Ascending aorta (tissue), 2 donors: ENCODE measurements around the gene OGFOD1. TPM values are rescaled to one million over a fixed set of nuclear protein-coding genes. Genes with fewer than 3 reads are reported as not detected.
A peak's percentile ranks its signal among the peaks of the same experiment; 100 is the strongest.

Source experiments
- DNase-seq, 2 donors: peaks; one replicate each; pipeline ENCODE4 v3.0.0-alpha.2; 2019; ENCODE audit warnings: low spot score in 2 of 2
- H3K27ac ChIP-seq, 2 donors: fragments of 200-600 bp; sonication (generic); one replicate each; pipeline ENCODE4 v1.5.1; 2016 to 2017; ENCODE audit warnings: mild to moderate bottlenecking in 1 of 2
- H3K27me3 ChIP-seq: fragments of 200-600 bp; sonication (generic); one replicate; pipeline ENCODE4 v1.5.1; 2017
- H3K36me3 ChIP-seq, 2 donors: fragments of 200-600 bp; sonication (generic); one replicate each; pipeline ENCODE4 v1.5.1; 2016
- H3K4me1 ChIP-seq, 2 donors: fragments of 200-600 bp; sonication (generic); one replicate each; pipeline ENCODE4 v1.5.1; 2016 to 2017; ENCODE audit warnings: mild to moderate bottlenecking in 1 of 2
- H3K4me3 ChIP-seq, 2 donors: fragments of 200-600 bp; sonication (generic); one replicate each; pipeline ENCODE4 v1.5.1; 2016 to 2017; ENCODE audit warnings: mild to moderate bottlenecking in 1 of 2
- H3K9me3 ChIP-seq, 2 donors: fragments of 200-600 bp; sonication (generic); one replicate each; pipeline ENCODE4 v1.5.1; 2016
- intact Hi-C: fragments of 100-400 bp; cut with DNase I; formaldehyde crosslinking; loops from one replicate; pipeline ENCODE4 v1.15.1; 2023
- total RNA-seq: library from RNA; depleted of rRNA; stranded (reverse); fragments of >200 nt; gene quantifications from one replicate; pipeline ENCODE4 v1.1.0, GENCODE V29; 2016
- TF ChIP-seq, protein P1 (sequence below), 3 experiments: fragments of 200-600 bp in 2 of 3; fragments of 450-650 bp in 1 of 3; sonication (generic) in 2 of 3; IDR thresholded peaks; one replicate each; pipeline ENCODE4 v1.5.1; 2016 to 2019; ENCODE audit warnings: antibody characterized with exemption in 3 of 3, mild to moderate bottlenecking in 1 of 3, moderate library complexity in 1 of 3

OGFOD1 gene
- total RNA-seq = 21.9 TPM

DNA sequence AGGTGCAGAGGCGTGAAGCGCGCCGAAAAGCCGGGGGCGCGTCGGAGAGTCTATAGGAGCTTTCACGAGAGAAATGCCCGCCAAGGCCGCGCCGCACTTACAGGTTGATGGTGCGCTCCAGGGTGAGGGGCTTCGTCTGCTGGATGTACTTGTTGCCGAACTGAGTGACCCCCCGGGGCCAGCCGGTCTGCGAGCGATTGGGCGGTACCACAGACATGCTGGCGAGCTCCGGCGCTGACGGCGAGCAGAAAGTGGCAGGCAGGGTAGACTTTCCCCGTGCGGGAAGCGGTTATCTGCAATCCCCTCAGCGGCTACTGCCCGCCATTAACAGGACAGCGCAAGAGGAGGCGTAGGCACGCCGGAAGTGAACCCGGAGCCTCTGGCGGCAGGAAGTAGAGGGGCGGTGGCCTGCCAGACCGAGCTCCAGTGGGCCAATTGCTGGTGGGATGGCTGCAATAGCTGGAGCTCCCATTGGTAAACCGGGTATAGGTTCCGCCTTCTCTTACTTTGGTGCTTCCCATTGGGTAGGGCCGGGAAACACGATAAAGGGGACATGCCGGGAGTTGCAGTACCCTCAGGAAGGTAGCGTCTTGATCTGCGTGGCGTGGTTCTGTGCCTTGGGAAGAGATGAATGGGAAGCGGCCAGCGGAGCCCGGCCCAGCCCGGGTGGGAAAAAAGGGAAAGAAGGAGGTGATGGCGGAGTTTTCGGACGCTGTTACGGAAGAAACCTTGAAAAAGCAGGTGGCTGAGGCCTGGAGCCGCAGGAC lies at the start of gene OGFOD1, which contains the start of gene NUDT21:
Gene OGFOD1, plus strand, starts transcription at position 569 of the 767 bp plus-strand sequence. Its CDS starts 59 bp downstream, at position 628.
Gene NUDT21, minus strand, starts transcription at position 347 of the 767 bp plus-strand sequence. Its CDS starts 130 bp downstream, at position 217.
- Histone ChIP-seq H3K27ac (peak within 1 kb of the TSS; percentile 84 to 92), H3K4me1 (peaks cover 23 to 26% of the 10 kb centered on the region in 2 donors), H3K4me3 (peak within 1 kb of the TSS; percentile 86 to 90), H3K36me3 (peaks cover 25 to 39% of the 10 kb centered on the region in 2 donors), H3K9me3 (no peaks in the 10 kb centered on the region), H3K27me3 (no peaks in the 10 kb centered on the region)
- intact Hi-C loops = loop anchor here (2.0 to 5.0 kb wide), 2 partner anchors 26 to 156 kb away; partner anchors contain the start of genes AMFR and MT2A
- TF ChIP-seq, protein P1, sequence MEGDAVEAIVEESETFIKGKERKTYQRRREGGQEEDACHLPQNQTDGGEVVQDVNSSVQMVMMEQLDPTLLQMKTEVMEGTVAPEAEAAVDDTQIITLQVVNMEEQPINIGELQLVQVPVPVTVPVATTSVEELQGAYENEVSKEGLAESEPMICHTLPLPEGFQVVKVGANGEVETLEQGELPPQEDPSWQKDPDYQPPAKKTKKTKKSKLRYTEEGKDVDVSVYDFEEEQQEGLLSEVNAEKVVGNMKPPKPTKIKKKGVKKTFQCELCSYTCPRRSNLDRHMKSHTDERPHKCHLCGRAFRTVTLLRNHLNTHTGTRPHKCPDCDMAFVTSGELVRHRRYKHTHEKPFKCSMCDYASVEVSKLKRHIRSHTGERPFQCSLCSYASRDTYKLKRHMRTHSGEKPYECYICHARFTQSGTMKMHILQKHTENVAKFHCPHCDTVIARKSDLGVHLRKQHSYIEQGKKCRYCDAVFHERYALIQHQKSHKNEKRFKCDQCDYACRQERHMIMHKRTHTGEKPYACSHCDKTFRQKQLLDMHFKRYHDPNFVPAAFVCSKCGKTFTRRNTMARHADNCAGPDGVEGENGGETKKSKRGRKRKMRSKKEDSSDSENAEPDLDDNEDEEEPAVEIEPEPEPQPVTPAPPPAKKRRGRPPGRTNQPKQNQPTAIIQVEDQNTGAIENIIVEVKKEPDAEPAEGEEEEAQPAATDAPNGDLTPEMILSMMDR (IDR thresholded peaks at IDR 0.05) = no peak
- DNase-seq = peak; percentile 88 to 97

DNA sequence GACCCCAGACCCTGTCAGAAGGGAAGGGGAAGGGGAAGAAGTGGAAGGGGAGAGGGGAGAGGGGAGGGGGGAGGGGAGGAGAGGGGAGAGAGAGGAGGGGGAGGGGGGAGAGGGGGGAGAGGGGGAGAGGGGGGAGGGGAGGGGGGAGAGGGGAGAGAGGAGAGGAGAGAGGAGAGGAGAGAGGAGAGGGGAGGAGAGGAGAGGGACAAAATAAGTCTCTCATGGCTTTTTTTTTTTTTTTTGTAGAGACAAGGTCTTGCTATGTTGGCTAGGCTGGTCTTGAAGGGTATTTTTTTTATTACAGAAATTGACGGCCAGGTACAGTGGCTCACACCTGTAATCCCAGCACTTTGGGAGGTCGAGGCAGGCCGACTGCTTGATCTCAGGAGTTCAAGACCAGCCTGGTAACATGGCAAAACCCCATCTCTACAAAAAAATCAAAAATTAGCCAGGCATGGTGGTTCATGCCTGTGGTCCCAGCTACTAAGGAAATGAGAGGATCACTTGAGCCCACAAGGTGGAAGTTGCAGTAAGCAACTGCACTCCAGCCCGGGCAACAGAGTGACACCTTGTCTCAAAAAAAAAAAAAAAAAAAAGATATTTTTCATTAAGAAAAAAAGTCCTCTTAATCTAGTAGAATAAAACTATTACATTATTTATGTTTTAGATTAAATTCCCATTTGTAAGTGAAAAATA lies 45.2 kb upstream of the OGFOD1 start:
- H3K9me3 ChIP-seq = no peaks in the 10 kb centered on the region
- no peaks in the 10 kb centered on the region for H3K27me3 ChIP-seq
- H3K4me3 ChIP-seq = no peak overlapping the region
- TF ChIP-seq, protein P1 (IDR thresholded peaks at IDR 0.05) = no peak
- peaks cover 51 to 71% of the 10 kb centered on the region in 2 donors for H3K36me3 ChIP-seq
- intact Hi-C loops = no loop called here
- no peaks in the 10 kb centered on the region for H3K4me1 ChIP-seq
- DNase-seq = no peak
- no peak overlapping the region for H3K27ac ChIP-seq

DNA sequence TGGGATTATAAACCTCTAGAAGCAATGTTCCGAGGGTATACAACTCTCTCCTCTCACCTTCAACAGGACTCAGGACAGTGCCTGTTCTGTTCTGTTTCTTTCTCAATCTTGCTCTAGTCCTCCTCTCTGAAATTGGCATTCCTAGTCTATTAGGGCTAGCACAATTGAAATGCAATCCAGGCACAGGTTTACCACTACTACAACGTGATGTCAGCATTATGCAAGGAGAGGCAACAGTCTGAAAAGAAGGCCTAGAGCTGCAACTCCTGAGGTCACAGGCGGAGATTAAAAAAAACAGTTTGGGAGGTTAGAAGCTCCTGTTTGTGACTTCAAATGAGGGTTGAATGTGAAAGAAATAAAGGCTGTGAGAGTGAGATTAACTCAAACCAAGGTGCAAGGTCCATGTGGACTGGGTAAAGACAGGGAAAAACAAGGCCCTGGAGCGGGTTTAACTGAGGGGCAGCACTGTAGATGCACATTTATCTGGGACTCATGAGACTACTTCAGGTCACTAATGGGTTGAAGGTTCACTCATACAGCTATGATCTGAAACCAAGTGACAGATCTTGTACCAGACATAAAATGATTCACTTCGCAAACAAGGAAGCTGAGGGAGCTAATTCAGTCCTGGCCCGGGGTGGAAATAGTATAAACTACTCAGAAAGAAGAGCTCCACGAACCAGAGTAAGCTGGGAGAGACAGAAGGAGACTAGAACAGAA lies 42.8 kb upstream of the OGFOD1 start:
- TF ChIP-seq, protein P1 (IDR thresholded peaks at IDR 0.05) = no peak
- H3K27ac ChIP-seq = no peak overlapping the region
- DNase-seq = no peak
- no peaks in the 10 kb centered on the region for H3K27me3 ChIP-seq
- peaks cover 32 to 62% of the 10 kb centered on the region in 2 donors for H3K36me3 ChIP-seq
- H3K9me3 ChIP-seq = no peaks in the 10 kb centered on the region
- no peak overlapping the region for H3K4me3 ChIP-seq
- no peaks in the 10 kb centered on the region for H3K4me1 ChIP-seq
- intact Hi-C loops = no loop called here

DNA sequence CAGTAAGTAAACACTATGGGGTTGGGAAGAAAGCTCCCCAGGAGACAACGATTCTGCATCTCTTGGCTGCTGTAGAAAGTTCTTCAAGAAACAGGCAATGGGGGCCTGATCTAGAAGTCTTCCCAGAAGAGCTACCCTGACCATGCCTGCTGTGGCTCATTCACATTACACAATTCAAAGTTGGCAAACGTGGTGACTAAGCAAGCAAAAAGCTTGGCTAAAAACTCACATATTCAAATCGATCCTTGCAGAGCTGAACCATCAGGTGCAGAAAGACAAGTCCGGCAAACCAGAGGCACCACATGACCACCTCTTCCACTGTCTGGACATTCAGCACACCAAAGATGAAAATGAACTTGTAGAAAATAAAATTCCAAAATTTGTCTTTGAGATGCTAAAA lies 42.2 kb upstream of the OGFOD1 start:
- intact Hi-C loops = no loop called here
- no peak overlapping the region for H3K4me3 ChIP-seq
- H3K4me1 ChIP-seq = no peaks in the 10 kb centered on the region
- no peaks in the 10 kb centered on the region for H3K27me3 ChIP-seq
- TF ChIP-seq, protein P1 (IDR thresholded peaks at IDR 0.05) = no peak
- peaks cover 30 to 57% of the 10 kb centered on the region in 2 donors for H3K36me3 ChIP-seq
- no peak overlapping the region for H3K27ac ChIP-seq
- DNase-seq = no peak
- no peaks in the 10 kb centered on the region for H3K9me3 ChIP-seq

DNA sequence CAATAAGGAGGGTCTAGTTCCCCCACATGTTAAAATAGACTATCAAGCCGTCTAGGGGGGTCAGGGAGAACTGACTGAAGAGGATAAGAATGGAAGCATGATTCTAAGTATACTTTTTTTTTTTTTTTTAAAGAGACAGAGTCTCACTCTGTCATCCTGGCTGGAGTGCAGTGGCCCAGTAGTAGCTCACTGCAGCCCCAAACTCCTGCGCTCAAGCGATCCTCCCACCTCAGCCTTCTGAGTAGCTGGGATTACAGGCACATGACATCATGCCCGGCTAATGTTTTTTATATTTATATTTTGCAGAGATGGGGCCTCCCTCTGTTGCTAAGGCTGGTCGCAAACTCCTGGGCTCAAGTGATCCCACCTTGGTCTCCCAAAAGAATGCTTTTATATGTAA lies 40.2 kb upstream of the OGFOD1 start:
- H3K4me1 ChIP-seq = peaks cover 0 to 9% of the 10 kb centered on the region in 2 donors
- H3K27me3 ChIP-seq = no peaks in the 10 kb centered on the region
- TF ChIP-seq, protein P1 (IDR thresholded peaks at IDR 0.05) = no peak
- H3K9me3 ChIP-seq = no peaks in the 10 kb centered on the region
- intact Hi-C loops = no loop called here
- no peak for DNase-seq
- no peak overlapping the region for H3K4me3 ChIP-seq
- no peak overlapping the region for H3K27ac ChIP-seq
- H3K36me3 ChIP-seq = peaks cover 25 to 42% of the 10 kb centered on the region in 2 donors
